MM.1S (cell line): ENCODE data around the gene ZMIZ1.

Source experiments
- DNase-seq: peaks from one replicate; pipeline ENCODE4 v3.0.0-alpha.2; 2015
- H2AFZ ChIP-seq: fragments of 300-600 bp; sonication (generic); 2 replicates; pipeline ENCODE4 v1.6.0; 2016; ENCODE audit warnings: antibody characterized with exemption, low read length
- H3F3A ChIP-seq: fragments of 300-600 bp; sonication (generic); 2 replicates; pipeline ENCODE4 v1.6.1; 2016; ENCODE audit warnings: mild to moderate bottlenecking, antibody characterized with exemption, low read length, moderate library complexity, mixed read lengths; ENCODE audit not compliant: insufficient read depth
- H3K27ac ChIP-seq: fragments of 300-600 bp; sonication (generic); 2 replicates; pipeline ENCODE4 v1.5.1; 2016; ENCODE audit warnings: mild to moderate bottlenecking, low read length
- H3K27me3 ChIP-seq: fragments of 300-600 bp; sonication (generic); replicated peaks from 2 replicates; pipeline ENCODE4 v1.6.0; 2016; ENCODE audit warnings: low read length; ENCODE audit not compliant: insufficient read depth
- H3K36me3 ChIP-seq: fragments of 300-600 bp; sonication (generic); replicated peaks from 2 replicates; pipeline ENCODE4 v1.6.1; 2016; ENCODE audit warnings: mild to moderate bottlenecking, low read length, mixed read lengths; ENCODE audit not compliant: insufficient read depth
- H3K4me1 ChIP-seq: fragments of 300-600 bp; sonication (generic); 2 replicates; pipeline ENCODE4 v1.6.1; 2016; ENCODE audit warnings: low read length, mixed read lengths
- H3K4me2 ChIP-seq: fragments of 300-600 bp; sonication (generic); 2 replicates; pipeline ENCODE4 v1.6.0; 2016; ENCODE audit warnings: low read depth, low read length
- H3K4me3 ChIP-seq: fragments of 300-600 bp; sonication (generic); 2 replicates; pipeline ENCODE4 v1.5.1; 2016; ENCODE audit warnings: low read length, mixed read lengths
- H3K79me2 ChIP-seq: fragments of 300-600 bp; sonication (generic); 2 replicates; pipeline ENCODE4 v1.6.1; 2016; ENCODE audit warnings: mixed run types, low read length, mixed read lengths
- H3K9ac ChIP-seq: fragments of 300-600 bp; sonication (generic); 2 replicates; pipeline ENCODE4 v1.6.1; 2016; ENCODE audit warnings: low read length, mixed read lengths
- H3K9me2 ChIP-seq: fragments of 300-600 bp; sonication (generic); replicated peaks from 2 replicates; pipeline ENCODE4 v1.6.1; 2016; ENCODE audit warnings: mild to moderate bottlenecking, low read length, mixed read lengths; ENCODE audit not compliant: insufficient read depth
- H3K9me3 ChIP-seq: fragments of 300-600 bp; sonication (generic); replicated peaks from 2 replicates; pipeline ENCODE4 v1.6.1; 2016; ENCODE audit warnings: mild to moderate bottlenecking, low read length, mixed read lengths; ENCODE audit not compliant: insufficient read depth
- H4K20me1 ChIP-seq: fragments of 300-600 bp; sonication (generic); 2 replicates; pipeline ENCODE4 v1.6.1; 2016; ENCODE audit warnings: mild to moderate bottlenecking, low read length, moderate library complexity, mixed read lengths; ENCODE audit not compliant: insufficient read depth
- EZH2 ChIP-seq: fragments of 300-600 bp; sonication (generic); optimal IDR thresholded peaks from 2 replicates; pipeline ENCODE3; 2017; ENCODE audit warnings: low read depth, mild to moderate bottlenecking, antibody characterized with exemption, low read length, mixed read lengths
- EZH2phosphoT487 ChIP-seq: fragments of 300-600 bp; sonication (generic); IDR thresholded peaks from 2 replicates; pipeline ENCODE4 v1.6.1; 2018; ENCODE audit warnings: antibody characterized with exemption, low read length
- TF ChIP-seq, protein P1 (sequence below): fragments of 300-600 bp; sonication (generic); IDR thresholded peaks from 2 replicates; pipeline ENCODE4 v1.5.1; 2016; ENCODE audit warnings: antibody characterized with exemption, low read length, mixed read lengths

The ZMIZ1 gene

DNA sequence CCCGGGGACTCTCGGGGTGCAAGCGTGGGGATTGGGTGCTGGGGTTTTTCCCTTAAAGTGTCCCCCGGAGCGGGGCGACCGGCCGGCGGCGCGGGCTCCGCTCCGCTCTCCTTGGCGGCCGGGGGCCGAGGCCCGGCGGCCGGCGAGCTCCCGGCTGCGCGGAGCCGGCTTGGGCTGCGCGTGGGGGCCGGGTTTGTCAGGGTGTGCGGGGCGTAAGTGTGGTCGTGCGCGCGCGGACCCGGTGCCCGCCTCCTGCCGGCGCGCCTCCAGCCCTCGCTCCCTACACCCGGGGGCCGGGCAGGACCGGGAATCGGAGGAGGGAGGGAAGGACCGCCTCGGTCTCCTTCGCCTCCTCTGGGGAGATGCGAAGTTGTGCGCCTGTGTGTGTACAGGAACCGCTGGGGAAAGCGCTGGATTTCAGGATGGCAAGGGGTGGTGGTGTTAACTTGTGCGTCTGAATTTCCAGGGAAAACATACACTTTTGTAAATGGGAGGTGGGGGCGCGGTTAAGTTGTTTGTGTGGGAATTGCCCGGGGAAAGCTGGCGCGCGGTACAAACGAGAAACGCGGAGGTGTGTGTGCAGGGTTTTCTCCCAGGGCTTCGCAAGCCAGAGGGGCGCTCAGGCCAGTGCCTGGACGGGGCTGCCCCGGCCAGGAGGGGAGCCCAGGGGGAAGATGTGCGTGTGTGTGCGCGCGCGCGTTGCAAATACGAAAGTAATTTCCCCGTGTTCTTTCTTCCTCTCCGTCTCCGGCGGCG lies 737 bp downstream of the ZMIZ1 start:
- Histone ChIP-seq H2AFZ (peak overlapping the region; percentile 51), H3K9me2 (no peaks in the 10 kb centered on the region), H3K4me1 (no peaks in the 10 kb centered on the region), H3K9ac (peak overlapping the region; percentile 61; the same call in 1 of the 2 replicates), H3K27me3 (no peaks in the 10 kb centered on the region), H3K4me2 (peak overlapping the region; percentile 87), H3K9me3 (no peaks in the 10 kb centered on the region), H3K79me2 (peaks cover 39% of the 10 kb centered on the region), H3K27ac (peak overlapping the region; percentile 39; the same call in 1 of the 2 replicates), H3K36me3 (no peaks in the 10 kb centered on the region), H4K20me1 (no peaks in the 10 kb centered on the region), H3F3A (peaks cover 7% of the 10 kb centered on the region; the same call in 1 of the 2 replicates), H3K4me3 (peak overlapping the region; percentile 91)
- TF ChIP-seq EZH2phosphoT487 (no peak), EZH2 (no peak)
- TF ChIP-seq, protein P1, sequence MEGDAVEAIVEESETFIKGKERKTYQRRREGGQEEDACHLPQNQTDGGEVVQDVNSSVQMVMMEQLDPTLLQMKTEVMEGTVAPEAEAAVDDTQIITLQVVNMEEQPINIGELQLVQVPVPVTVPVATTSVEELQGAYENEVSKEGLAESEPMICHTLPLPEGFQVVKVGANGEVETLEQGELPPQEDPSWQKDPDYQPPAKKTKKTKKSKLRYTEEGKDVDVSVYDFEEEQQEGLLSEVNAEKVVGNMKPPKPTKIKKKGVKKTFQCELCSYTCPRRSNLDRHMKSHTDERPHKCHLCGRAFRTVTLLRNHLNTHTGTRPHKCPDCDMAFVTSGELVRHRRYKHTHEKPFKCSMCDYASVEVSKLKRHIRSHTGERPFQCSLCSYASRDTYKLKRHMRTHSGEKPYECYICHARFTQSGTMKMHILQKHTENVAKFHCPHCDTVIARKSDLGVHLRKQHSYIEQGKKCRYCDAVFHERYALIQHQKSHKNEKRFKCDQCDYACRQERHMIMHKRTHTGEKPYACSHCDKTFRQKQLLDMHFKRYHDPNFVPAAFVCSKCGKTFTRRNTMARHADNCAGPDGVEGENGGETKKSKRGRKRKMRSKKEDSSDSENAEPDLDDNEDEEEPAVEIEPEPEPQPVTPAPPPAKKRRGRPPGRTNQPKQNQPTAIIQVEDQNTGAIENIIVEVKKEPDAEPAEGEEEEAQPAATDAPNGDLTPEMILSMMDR, result no peak; the same call in 1 of the 2 replicates
- peak; percentile 47 for DNase-seq

DNA sequence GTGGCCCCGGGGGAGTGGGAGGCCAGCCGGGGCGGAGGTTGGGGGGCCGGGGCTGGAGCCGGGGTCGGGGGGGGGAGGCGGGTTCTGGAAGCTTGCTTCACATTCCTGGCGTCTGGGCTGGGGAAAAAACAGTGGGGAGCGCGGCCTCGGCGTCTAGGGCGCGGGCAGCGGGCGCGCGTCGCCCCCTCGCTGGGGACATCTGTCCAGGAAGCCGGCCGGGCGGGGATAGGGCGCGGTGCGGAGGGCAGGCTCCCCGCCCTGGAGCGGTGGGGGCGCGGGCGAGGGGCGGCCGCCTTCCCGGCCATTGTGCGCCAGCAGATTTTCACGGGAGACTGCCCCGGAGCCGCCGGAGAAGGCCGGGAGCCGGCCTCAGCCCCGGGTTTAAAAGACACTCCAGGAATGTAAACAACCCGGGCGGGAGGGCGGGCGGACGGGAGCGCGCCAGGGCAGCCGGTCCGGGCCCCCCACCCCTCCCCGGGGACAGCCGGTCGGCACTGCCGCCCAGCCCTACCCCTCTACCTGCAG lies 1.4 kb downstream of the ZMIZ1 start:
- no peak for DNase-seq
- no peaks in the 10 kb centered on the region for H3K9me2 ChIP-seq
- peaks cover 7% of the 10 kb centered on the region; the same call in 1 of the 2 replicates for H3F3A ChIP-seq
- H3K4me3 ChIP-seq, result peak overlapping the region; percentile 91
- H3K36me3 ChIP-seq, result no peaks in the 10 kb centered on the region
- no peak overlapping the region for H3K27ac ChIP-seq
- TF ChIP-seq, protein P1, result no peak
- no peak for TF ChIP-seq EZH2
- TF ChIP-seq EZH2phosphoT487, result no peak
- H3K9ac ChIP-seq, result peak overlapping the region; percentile 47; the same call in 1 of the 2 replicates
- H3K4me1 ChIP-seq, result no peaks in the 10 kb centered on the region
- H3K4me2 ChIP-seq, result peak overlapping the region; percentile 87; the same call in 1 of the 2 replicates
- no peaks in the 10 kb centered on the region for H4K20me1 ChIP-seq
- H3K79me2 ChIP-seq, result peaks cover 42% of the 10 kb centered on the region
- H3K9me3 ChIP-seq, result no peaks in the 10 kb centered on the region
- no peak overlapping the region for H2AFZ ChIP-seq
- no peaks in the 10 kb centered on the region for H3K27me3 ChIP-seq

DNA sequence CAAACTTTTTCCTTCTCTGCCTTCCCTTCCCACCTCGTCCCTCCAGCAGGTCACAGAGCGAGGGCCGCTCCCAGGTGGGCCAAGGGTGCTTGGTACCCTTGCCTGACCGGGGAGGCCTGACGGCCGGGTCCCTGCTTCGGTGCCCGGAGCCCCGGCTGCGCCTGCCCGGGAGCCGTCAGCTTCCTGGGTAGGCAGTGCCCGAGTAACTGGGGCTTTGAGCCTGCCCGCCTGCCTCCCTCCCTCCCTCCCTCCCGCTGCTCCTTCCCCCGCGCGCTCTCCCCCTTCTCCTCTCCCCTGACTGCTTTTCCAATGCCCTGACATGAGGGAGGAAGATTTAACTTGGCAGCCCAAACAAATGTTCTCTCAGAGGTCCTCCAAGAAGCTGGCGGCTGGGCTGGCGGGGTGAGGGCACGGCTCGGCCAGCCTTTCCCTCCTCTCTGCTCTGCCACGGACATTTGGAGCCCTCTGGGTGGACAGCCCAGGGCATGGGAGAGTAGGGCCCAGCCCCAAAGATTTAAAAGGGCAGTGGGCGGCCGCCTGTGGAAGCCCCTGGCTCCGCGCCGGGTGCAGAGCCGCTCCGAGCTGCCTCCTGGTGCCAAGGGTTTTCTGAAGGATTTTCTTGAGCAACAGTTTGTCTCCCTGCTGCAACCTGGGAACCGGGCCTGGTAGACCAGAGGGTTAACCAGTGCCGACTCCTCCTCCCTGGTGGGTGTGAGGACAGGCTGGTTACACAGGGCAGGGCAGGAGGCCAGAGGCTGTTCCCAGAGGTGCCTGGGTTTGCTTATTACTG lies 2.0 kb downstream of the ZMIZ1 start:
- Histone ChIP-seq H3K79me2 (peaks cover 44% of the 10 kb centered on the region), H3K9me2 (no peaks in the 10 kb centered on the region), H3K27ac (no peak overlapping the region), H3K36me3 (no peaks in the 10 kb centered on the region), H3K4me2 (peak overlapping the region; percentile 85), H2AFZ (no peak overlapping the region), H3K4me1 (no peaks in the 10 kb centered on the region), H4K20me1 (no peaks in the 10 kb centered on the region), H3K27me3 (no peaks in the 10 kb centered on the region), H3K9ac (peak overlapping the region; percentile 37; the same call in 1 of the 2 replicates), H3K4me3 (peak overlapping the region; percentile 91), H3F3A (peaks cover 7% of the 10 kb centered on the region; the same call in 1 of the 2 replicates), H3K9me3 (no peaks in the 10 kb centered on the region)
- DNase-seq, result peak; percentile 26
- TF ChIP-seq, protein P1, result no peak
- no peak for TF ChIP-seq EZH2phosphoT487
- no peak for TF ChIP-seq EZH2
